ENCODE measurements around the gene OGN.
A peak's percentile ranks its signal among the peaks of the same experiment; 100 is the strongest.

OGN gene

GRCh38 chr9:92439921-92440750, 35.8 kb upstream of the OGN start:
- H3K36me3 ChIP-seq (ENCODE audit: control insufficient read depth in 1 of 2, insufficient read depth in 2 of 2, low read length in 2 of 2) = no peaks in the 10 kb centered on the region
- H4K91ac ChIP-seq (ENCODE audit: low read depth, low read length) = no peak overlapping the region
- H3K23ac ChIP-seq (ENCODE audit: low read length) = no peak overlapping the region
- H4K8ac ChIP-seq (ENCODE audit: low read depth, low read length) = no peak overlapping the region
- no peaks in the 10 kb centered on the region for H3K79me1 ChIP-seq (ENCODE audit: low read length)
- no peaks in the 10 kb centered on the region for H3K27me3 ChIP-seq (ENCODE audit: insufficient read depth, low read length)
- H2AFZ ChIP-seq (ENCODE audit: insufficient read depth, low read length, poor library complexity) = no peak overlapping the region
- H3K18ac ChIP-seq (ENCODE audit: low read length) = no peak overlapping the region
- no peak overlapping the region for H2AK5ac ChIP-seq (ENCODE audit: low read length)
- H2BK12ac ChIP-seq (ENCODE audit: low read length) = no peak overlapping the region
- H3K4me2 ChIP-seq (ENCODE audit: low read length) = no peak overlapping the region
- no peak overlapping the region for H2BK120ac ChIP-seq (ENCODE audit: insufficient read depth, low read length, poor library complexity)
- DNase-seq = peak; percentile 7 to 46
- H3K4ac ChIP-seq (ENCODE audit: low read depth, low read length) = no peak overlapping the region
- H3K14ac ChIP-seq (ENCODE audit: low read length) = no peak overlapping the region
- no CpG with 5 or more reads among the region's 5 CpGs for WGBS (ENCODE audit: extremely low coverage, insufficient coverage, insufficient read length)
- H3K9me3 ChIP-seq (ENCODE audit: insufficient read depth, low read depth, low read length) = no peaks in the 10 kb centered on the region
- no peaks in the 10 kb centered on the region for H3K79me2 ChIP-seq (ENCODE audit: control insufficient read depth, insufficient read depth, low read length, poor library complexity)
- H3K27ac ChIP-seq (ENCODE audit: low read depth, low read length) = no peak overlapping the region
- no peak overlapping the region for H3K4me3 ChIP-seq (ENCODE audit: low read depth, low read length)
- H4K12ac ChIP-seq (ENCODE audit: low read depth, low read length) = no peak overlapping the region
- no peak overlapping the region for H2BK5ac ChIP-seq (ENCODE audit: low read depth, low read length, poor library complexity)
- H3K4me1 ChIP-seq (ENCODE audit: control insufficient read depth in 1 of 2, insufficient read depth in 2 of 2, low read length in 2 of 2) = no peaks in the 10 kb centered on the region
- no peak overlapping the region for H3K9ac ChIP-seq (ENCODE audit: low read length)

GRCh38 chr9:92438900-92439526, 34.6 kb upstream of the OGN start:
- Histone ChIP-seq H3K18ac (ENCODE audit: low read length) (no peak overlapping the region), H4K91ac (ENCODE audit: low read depth, low read length) (no peak overlapping the region), H2BK12ac (ENCODE audit: low read length) (no peak overlapping the region), H3K4me1 (ENCODE audit: control insufficient read depth in 1 of 2, insufficient read depth in 2 of 2, low read length in 2 of 2) (no peaks in the 10 kb centered on the region), H3K9ac (ENCODE audit: low read length) (no peak overlapping the region), H3K14ac (ENCODE audit: low read length) (no peak overlapping the region), H3K36me3 (ENCODE audit: control insufficient read depth in 1 of 2, insufficient read depth in 2 of 2, low read length in 2 of 2) (no peaks in the 10 kb centered on the region), H2AFZ (ENCODE audit: insufficient read depth, low read length, poor library complexity) (no peak overlapping the region), H3K9me3 (ENCODE audit: insufficient read depth, low read depth, low read length) (no peaks in the 10 kb centered on the region), H3K27ac (ENCODE audit: low read depth, low read length) (no peak overlapping the region), H4K12ac (ENCODE audit: low read depth, low read length) (no peak overlapping the region), H3K79me1 (ENCODE audit: low read length) (no peaks in the 10 kb centered on the region), H4K8ac (ENCODE audit: low read depth, low read length) (no peak overlapping the region), H3K23ac (ENCODE audit: low read length) (no peak overlapping the region), H3K4me2 (ENCODE audit: low read length) (no peak overlapping the region), H3K4ac (ENCODE audit: low read depth, low read length) (no peak overlapping the region), H2BK5ac (ENCODE audit: low read depth, low read length, poor library complexity) (no peak overlapping the region), H2BK120ac (ENCODE audit: insufficient read depth, low read length, poor library complexity) (no peak overlapping the region), H3K4me3 (ENCODE audit: low read depth, low read length) (no peak overlapping the region), H2AK5ac (ENCODE audit: low read length) (no peak overlapping the region), H3K79me2 (ENCODE audit: control insufficient read depth, insufficient read depth, low read length, poor library complexity) (no peaks in the 10 kb centered on the region), H3K27me3 (ENCODE audit: insufficient read depth, low read length) (no peaks in the 10 kb centered on the region)
- WGBS (ENCODE audit: extremely low coverage, insufficient coverage, insufficient read length) = no CpG with 5 or more reads among the region's 5 CpGs
- peak in 1 of 2 donors; percentile 7 for DNase-seq

GRCh38 chr9:92435263-92435662, 30.9 kb upstream of the OGN start:
- no CpG with 5 or more reads among the region's 1 CpG for WGBS (ENCODE audit: extremely low coverage, insufficient coverage, insufficient read length)

DNA sequence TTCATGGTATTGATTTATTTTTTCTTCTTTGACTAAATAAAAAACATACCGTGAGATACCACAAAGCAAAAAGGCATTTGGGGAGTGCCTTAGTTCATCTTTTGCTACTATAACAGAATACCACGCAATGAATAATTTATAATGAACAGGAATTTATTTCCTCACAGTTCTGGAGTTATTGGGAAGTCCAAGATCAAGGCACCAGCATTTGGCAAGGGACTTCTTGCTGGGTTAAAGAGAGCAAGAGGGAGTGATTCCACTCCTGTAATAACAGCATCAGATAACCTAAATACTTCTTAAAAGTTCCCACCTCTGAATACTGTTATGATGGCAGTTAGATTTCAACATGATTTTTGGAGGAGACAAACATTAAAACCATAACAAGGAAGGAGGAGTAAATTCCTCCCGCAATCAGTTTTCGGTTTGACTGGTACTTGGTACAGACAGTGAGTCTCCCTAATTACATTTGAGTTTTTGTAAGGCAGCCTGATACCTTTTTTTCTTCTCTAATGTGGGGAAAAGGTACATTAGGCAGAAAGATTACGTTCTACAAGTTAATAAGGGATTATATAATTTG, 28.7 kb upstream of the OGN start:
- H3K4me1 ChIP-seq (ENCODE audit: control insufficient read depth in 1 of 2, insufficient read depth in 2 of 2, low read length in 2 of 2) = no peaks in the 10 kb centered on the region
- WGBS (ENCODE audit: extremely low coverage, insufficient coverage, insufficient read length) = no CpG with 5 or more reads among the region's 5 CpGs
- no peak overlapping the region for H2BK120ac ChIP-seq (ENCODE audit: insufficient read depth, low read length, poor library complexity)
- no peak overlapping the region for H2AFZ ChIP-seq (ENCODE audit: insufficient read depth, low read length, poor library complexity)
- no peaks in the 10 kb centered on the region for H3K27me3 ChIP-seq (ENCODE audit: insufficient read depth, low read length)
- no peak for DNase-seq
- H3K14ac ChIP-seq (ENCODE audit: low read length) = no peak overlapping the region
- H2BK5ac ChIP-seq (ENCODE audit: low read depth, low read length, poor library complexity) = no peak overlapping the region
- H3K23ac ChIP-seq (ENCODE audit: low read length) = no peak overlapping the region
- H3K9ac ChIP-seq (ENCODE audit: low read length) = no peak overlapping the region
- H4K91ac ChIP-seq (ENCODE audit: low read depth, low read length) = no peak overlapping the region
- no peak overlapping the region for H4K12ac ChIP-seq (ENCODE audit: low read depth, low read length)
- H3K36me3 ChIP-seq (ENCODE audit: control insufficient read depth in 1 of 2, insufficient read depth in 2 of 2, low read length in 2 of 2) = no peaks in the 10 kb centered on the region
- no peak overlapping the region for H3K4me3 ChIP-seq (ENCODE audit: low read depth, low read length)
- H3K27ac ChIP-seq (ENCODE audit: low read depth, low read length) = no peak overlapping the region
- no peak overlapping the region for H3K18ac ChIP-seq (ENCODE audit: low read length)
- H2AK5ac ChIP-seq (ENCODE audit: low read length) = no peak overlapping the region
- no peaks in the 10 kb centered on the region for H3K9me3 ChIP-seq (ENCODE audit: insufficient read depth, low read depth, low read length)
- no peaks in the 10 kb centered on the region for H3K79me1 ChIP-seq (ENCODE audit: low read length)
- H3K4ac ChIP-seq (ENCODE audit: low read depth, low read length) = no peak overlapping the region
- no peaks in the 10 kb centered on the region for H3K79me2 ChIP-seq (ENCODE audit: control insufficient read depth, insufficient read depth, low read length, poor library complexity)
- H2BK12ac ChIP-seq (ENCODE audit: low read length) = no peak overlapping the region
- H4K8ac ChIP-seq (ENCODE audit: low read depth, low read length) = no peak overlapping the region
- no peak overlapping the region for H3K4me2 ChIP-seq (ENCODE audit: low read length)

More at GRCh38 chr9:92435263-92435662, 30.9 kb upstream of the OGN start:
- no peak for DNase-seq
- Histone ChIP-seq H2BK12ac (ENCODE audit: low read length) (no peak overlapping the region), H3K27ac (ENCODE audit: low read depth, low read length) (no peak overlapping the region), H2AFZ (ENCODE audit: insufficient read depth, low read length, poor library complexity) (no peak overlapping the region), H3K4me2 (ENCODE audit: low read length) (no peak overlapping the region), H3K36me3 (ENCODE audit: control insufficient read depth in 1 of 2, insufficient read depth in 2 of 2, low read length in 2 of 2) (no peaks in the 10 kb centered on the region), H3K9me3 (ENCODE audit: insufficient read depth, low read depth, low read length) (no peaks in the 10 kb centered on the region), H3K9ac (ENCODE audit: low read length) (no peak overlapping the region), H2AK5ac (ENCODE audit: low read length) (no peak overlapping the region), H3K79me1 (ENCODE audit: low read length) (no peaks in the 10 kb centered on the region), H4K91ac (ENCODE audit: low read depth, low read length) (no peak overlapping the region), H2BK120ac (ENCODE audit: insufficient read depth, low read length, poor library complexity) (no peak overlapping the region), H3K4me1 (ENCODE audit: control insufficient read depth in 1 of 2, insufficient read depth in 2 of 2, low read length in 2 of 2) (no peaks in the 10 kb centered on the region), H3K18ac (ENCODE audit: low read length) (no peak overlapping the region), H3K23ac (ENCODE audit: low read length) (no peak overlapping the region), H3K14ac (ENCODE audit: low read length) (no peak overlapping the region), H3K27me3 (ENCODE audit: insufficient read depth, low read length) (no peaks in the 10 kb centered on the region), H3K4me3 (ENCODE audit: low read depth, low read length) (no peak overlapping the region), H4K8ac (ENCODE audit: low read depth, low read length) (no peak overlapping the region), H4K12ac (ENCODE audit: low read depth, low read length) (no peak overlapping the region), H3K79me2 (ENCODE audit: control insufficient read depth, insufficient read depth, low read length, poor library complexity) (no peaks in the 10 kb centered on the region), H3K4ac (ENCODE audit: low read depth, low read length) (no peak overlapping the region), H2BK5ac (ENCODE audit: low read depth, low read length, poor library complexity) (no peak overlapping the region)
